Kidney (tissue), 14 donors: ENCODE results near the gene HNRNPR. TPM values are rescaled to one million over a fixed set of nuclear protein-coding genes. Genes with fewer than 3 reads are reported as not detected.

Source experiments
- DNase-seq, 5 donors: peaks; one replicate each; pipeline ENCODE4 v3.0.0-alpha.2; 2013 to 2020
- FAIRE-seq: peaks from 2 replicates; lab custom pipeline; 2012; peaks lifted over from hg19 to GRCh38; lab: Jason Lieb, UNC
- H3K27ac ChIP-seq, 2 donors: one replicate each; pipeline ENCODE4 v1.7.0; 2013; ENCODE audit warnings: low read depth in 2 of 2, low read length in 2 of 2, inconsistent platforms in 1 of 2
- H3K27me3 ChIP-seq: one replicate; pipeline ENCODE4 v1.7.1; 2013; ENCODE audit warnings: low read length, inconsistent platforms; ENCODE audit not compliant: control insufficient read depth, insufficient read depth
- H3K36me3 ChIP-seq, 3 donors: one replicate each; pipeline versions ENCODE4 v1.7.0 to v1.7.1; 2013; ENCODE audit warnings: low read length in 3 of 3, control low read depth in 1 of 3, inconsistent platforms in 1 of 3; ENCODE audit not compliant: insufficient read depth in 3 of 3, control insufficient read depth in 2 of 3
- H3K4me1 ChIP-seq, 3 donors: one replicate each; pipeline versions ENCODE4 v1.7.0 to v1.7.1; 2013; ENCODE audit warnings: low read length in 3 of 3, inconsistent platforms in 1 of 3, low read depth in 1 of 3; ENCODE audit not compliant: control insufficient read depth in 2 of 3, insufficient read depth in 2 of 3
- H3K4me3 ChIP-seq, 3 donors: one replicate each; pipeline versions ENCODE4 v1.7.0 to v1.8.1; 2013; ENCODE audit warnings: low read length in 3 of 3, control low read depth in 1 of 3, inconsistent platforms in 1 of 3
- H3K9ac ChIP-seq, 3 donors: one replicate each; pipeline versions ENCODE4 v1.7.0 to v1.7.1; 2013; ENCODE audit warnings: low read length in 3 of 3, control low read depth in 1 of 3, inconsistent platforms in 1 of 3
- H3K9me3 ChIP-seq, 3 donors: one replicate each; pipeline versions ENCODE4 v1.7.0 to v1.7.1; 2013; ENCODE audit warnings: low read length in 3 of 3, control low read depth in 1 of 3, inconsistent platforms in 1 of 3; ENCODE audit not compliant: control insufficient read depth in 2 of 3, insufficient read depth in 1 of 3
- CTCF ChIP-seq: IDR thresholded peaks from 3 replicates; pipeline ENCODE4 v1.5.1; 2012; ENCODE audit warnings: mild to moderate bottlenecking, moderate library complexity, borderline replicate concordance; ENCODE audit not compliant: insufficient read depth; ENCODE audit errors: extremely low read depth
- intact Hi-C: fragments of 100-400 bp; cut with DNase I; formaldehyde crosslinking; loops from one replicate; pipeline ENCODE4 v1.11.1; 2022
- polyA plus RNA-seq: library from polyadenylated mRNA; stranded (reverse); fragments of 350-450 nt; fragmentation: Illumina TruSeq; extraction: RNeasy Lipid Tissue Mini Kit (QIAGEN cat#74804); gene quantifications from one replicate; pipeline ENCODE4 v1.2.3, GENCODE V29; 2014; ENCODE audit warnings: low read depth, low replicate concordance; ENCODE audit not compliant: insufficient read depth
- total RNA-seq: library from RNA; stranded (reverse); fragmentation: NEBNext Ultra II Directional; extraction: Animal tissue kit (Norgen Biotek cat#: 25700); gene quantifications from one replicate; pipeline ENCODE4 v1.2.1, GENCODE V29; 2021
- donor health status: control.
- donor health status: control.
- donor health status: control.
- donor health status: control.
- donor health status: control.
- donor health status: DM: yes; HTN: yes; CAD: no.
- donor health status: Normal renal cell carcinoma (clear cell type).

Gene HNRNPR
- total and polyA plus RNA-seq, 2 donors from 2014 or later, result 45.3 to 126 TPM

GRCh38 chr1:23331713-23332112, 12.4 kb downstream of the HNRNPR start:
- intact Hi-C loops, result no loop called here
- no peaks in the 10 kb centered on the region for H3K9me3 ChIP-seq
- FAIRE-seq (no peak), DNase-seq (no peak)
- H3K27ac ChIP-seq, result no peak overlapping the region
- H3K36me3 ChIP-seq, result peaks cover 10 to 45% (median 13%) of the 10 kb centered on the region in 3 donors
- H3K9ac ChIP-seq, result no peak overlapping the region
- H3K4me3 ChIP-seq, result no peak overlapping the region
- H3K27me3 ChIP-seq, result no peaks in the 10 kb centered on the region
- no peak for TF ChIP-seq CTCF
- H3K4me1 ChIP-seq, result no peaks in the 10 kb centered on the region

- Histone ChIP-seq H3K36me3 (peaks cover 10 to 48% (median 13%) of the 10 kb centered on the region in 3 donors), H3K4me3 (no peak overlapping the region), H3K27ac (no peak overlapping the region), H3K27me3 (no peaks in the 10 kb centered on the region), H3K4me1 (no peaks in the 10 kb centered on the region), H3K9me3 (no peaks in the 10 kb centered on the region), H3K9ac (no peak overlapping the region)
- FAIRE-seq, result no peak
- intact Hi-C loops, result no loop called here
- no peak for DNase-seq
- TF ChIP-seq CTCF, result no peak
Observed at GRCh38 chr1:23330846-23331245, 13.2 kb downstream of the HNRNPR start.

GRCh38 chr1:23325393-23325792, 18.7 kb downstream of the HNRNPR start:
- H3K36me3 ChIP-seq, result peaks cover 6 to 41% (median 8%) of the 10 kb centered on the region in 3 donors

More at GRCh38 chr1:23325393-23325792, 18.7 kb downstream of the HNRNPR start:
- no peak for TF ChIP-seq CTCF
- H3K9ac ChIP-seq, result no peak overlapping the region
- intact Hi-C loops, result no loop called here
- H3K9me3 ChIP-seq, result no peaks in the 10 kb centered on the region
- H3K27me3 ChIP-seq, result no peaks in the 10 kb centered on the region
- H3K4me1 ChIP-seq, result no peaks in the 10 kb centered on the region
- H3K27ac ChIP-seq, result no peak overlapping the region
- no peak for FAIRE-seq
- H3K4me3 ChIP-seq, result no peak overlapping the region
- no peak for DNase-seq
